Keratinocyte (primary cell): Measurements from ENCODE around the gene MME. TPM values are rescaled to one million over a fixed set of nuclear protein-coding genes. Genes with fewer than 3 reads are reported as not detected.

ENCODE experiments used
- DNase-seq: peaks from one replicate; pipeline ENCODE4 v3.0.0-alpha.2; 2011; ENCODE audit warnings: low read depth, missing footprints, low spot score
- FAIRE-seq: peaks from 2 replicates; lab custom pipeline; 2011; peaks lifted over from hg19 to GRCh38; lab: Jason Lieb, UNC
- H2AFZ ChIP-seq: 2 replicates; pipeline ENCODE4 v1.6.0; 2012; ENCODE audit warnings: low read length, control low read depth, inconsistent platforms; ENCODE audit not compliant: control insufficient read depth
- H3K27ac ChIP-seq: 2 replicates; pipeline ENCODE4 v1.5.1; 2011; ENCODE audit warnings: low read length; ENCODE audit not compliant: control insufficient read depth, insufficient read depth
- H3K27me3 ChIP-seq: 3 replicates; pipeline ENCODE4 v1.6.0; 2011; ENCODE audit warnings: low read length; ENCODE audit not compliant: control insufficient read depth, insufficient read depth; ENCODE audit errors: extremely low read depth
- H3K36me3 ChIP-seq, 2 experiments: 2 replicates in 1 of 2; 3 replicates in 1 of 2; pipeline ENCODE4 v1.5.1; 2011; ENCODE audit warnings: low read length in 2 of 2, mild to moderate bottlenecking in 1 of 2; ENCODE audit not compliant: control insufficient read depth in 2 of 2, insufficient read depth in 2 of 2; ENCODE audit errors: extremely low read depth in 1 of 2
- H3K4me1 ChIP-seq: 3 replicates; pipeline ENCODE4 v1.5.1; 2011; ENCODE audit warnings: low read length; ENCODE audit not compliant: control insufficient read depth, insufficient read depth; ENCODE audit errors: extremely low read depth
- H3K4me2 ChIP-seq: 3 replicates; pipeline ENCODE4 v1.6.0; 2011; ENCODE audit warnings: low read depth, low read length; ENCODE audit not compliant: control insufficient read depth, insufficient read depth; ENCODE audit errors: extremely low read depth
- H3K4me3 ChIP-seq, 3 experiments: fragments of 200-600 bp in 1 of 3; sonication (generic) in 1 of 3; 2 replicates in 2 of 3; 3 replicates in 1 of 3; pipeline ENCODE4 v1.5.1; 2011 to 2016; ENCODE audit warnings: low read length in 3 of 3, mild to moderate bottlenecking in 3 of 3, control low read depth in 2 of 3, inconsistent platforms in 1 of 3, low read depth in 1 of 3, mixed read lengths in 1 of 3, mixed run types in 1 of 3, moderate library complexity in 1 of 3; ENCODE audit not compliant: control insufficient read depth in 2 of 3, insufficient read depth in 2 of 3; ENCODE audit errors: extremely low read depth in 1 of 3
- H3K79me2 ChIP-seq: 2 replicates; pipeline ENCODE4 v1.6.0; 2012; ENCODE audit warnings: low read length; ENCODE audit not compliant: control insufficient read depth, insufficient read depth
- H3K9ac ChIP-seq: 3 replicates; pipeline ENCODE4 v1.6.0; 2011; ENCODE audit warnings: low read length; ENCODE audit not compliant: control insufficient read depth, insufficient read depth; ENCODE audit errors: extremely low read depth
- H3K9me1 ChIP-seq: 3 replicates; pipeline ENCODE4 v1.6.0; 2011; ENCODE audit warnings: low read length; ENCODE audit not compliant: control insufficient read depth, insufficient read depth; ENCODE audit errors: extremely low read depth
- H3K9me3 ChIP-seq: 2 replicates; pipeline ENCODE4 v1.5.1; 2012; ENCODE audit warnings: low read depth, low read length; ENCODE audit not compliant: control insufficient read depth
- H4K20me1 ChIP-seq: 3 replicates; pipeline ENCODE4 v1.6.0; 2011; ENCODE audit warnings: low read length; ENCODE audit not compliant: control insufficient read depth, insufficient read depth; ENCODE audit errors: extremely low read depth
- CTCF ChIP-seq, 3 experiments: IDR thresholded peaks in 1 of 3; conservative IDR thresholded peaks in 1 of 3; optimal IDR thresholded peaks in 1 of 3; 2 replicates in 2 of 3; 3 replicates in 1 of 3; pipeline versions ENCODE3 to v1.5.1; 2011; ENCODE audit warnings: low read length in 3 of 3, mild to moderate bottlenecking in 3 of 3, moderate library complexity in 2 of 3, control low read depth in 1 of 3, inconsistent platforms in 1 of 3; ENCODE audit not compliant: insufficient read depth in 2 of 3; ENCODE audit errors: extremely low read depth in 1 of 3
- EZH2 ChIP-seq: IDR thresholded peaks from one replicate; pipeline ENCODE4 v1.6.1; 2012; ENCODE audit warnings: inconsistent platforms, mild to moderate bottlenecking, low read length, moderate library complexity
- dilution Hi-C: fragments of 300-500 bp; cut with MboI; formaldehyde crosslinking; loops from one replicate; pipeline ENCODE4 v1.7.0; 2020; ENCODE audit warnings: low sequenced_read_pairs; ENCODE audit not compliant: extremely low pct_ligation_motif_present
- polyA plus RNA-seq, 5 experiments: library from polyadenylated mRNA; depleted of rRNA in 3 of 5; stranded (reverse) in 3 of 5; stranded (forward) in 1 of 5; unstranded in 1 of 5; fragments of >200 nt; gene quantifications; 1 replicate in 1 of 5; 2 replicates in 3 of 5; 3 replicates in 1 of 5; pipeline versions ENCODE4 v1.2.1 to v1.2.3, GENCODE V29; 2011 to 2012; ENCODE audit warnings: missing spikeins in 2 of 5, low read depth in 1 of 5, low replicate concordance in 1 of 5

Gene MME
- polyA plus RNA-seq, 1 donor (not counting 4 experiments of a cell fraction or from before 2014, with no cell fraction given): 2.0 TPM

DNA sequence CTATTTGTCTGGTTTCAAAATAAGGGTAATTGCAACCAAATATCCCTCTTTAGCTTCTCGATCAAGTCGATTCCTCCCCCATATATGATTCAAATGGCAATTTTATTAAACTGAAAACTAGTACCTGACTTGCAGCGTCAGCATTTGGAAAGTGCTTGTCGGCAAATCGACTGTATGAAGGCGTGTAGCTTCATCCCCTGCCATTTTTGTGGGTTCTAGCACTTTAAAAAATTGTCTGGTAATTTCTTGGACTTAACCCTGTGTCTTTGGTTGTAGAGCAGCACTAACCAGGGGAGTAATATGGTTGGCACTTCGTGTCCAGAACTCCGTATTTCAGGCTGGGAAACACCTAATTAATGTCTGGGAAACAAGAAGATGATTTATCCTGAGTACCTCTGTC, 573 bp downstream of the MME start:
- H3K27me3 ChIP-seq: peaks cover 30% of the 10 kb centered on the region
- H3K4me1 ChIP-seq: peaks cover 5% of the 10 kb centered on the region
- TF ChIP-seq EZH2: no peak
- no peak for TF ChIP-seq CTCF (optimal IDR thresholded peaks at IDR 0.05 in 1 of 3, IDR thresholded peaks at IDR 0.05 in 1 of 3, conservative IDR thresholded peaks at IDR 0.05 in 1 of 3; ENCODE audit: extremely low read depth in 1 of 3, insufficient read depth in 2 of 3, low read length in 3 of 3)
- dilution Hi-C loops: no loop called here
- no peaks in the 10 kb centered on the region for H3K36me3 ChIP-seq
- no peaks in the 10 kb centered on the region for H4K20me1 ChIP-seq
- no peak overlapping the region for H3K9ac ChIP-seq
- peak overlapping the region; percentile 76 for H3K4me2 ChIP-seq
- no peaks in the 10 kb centered on the region for H3K9me3 ChIP-seq
- H3K79me2 ChIP-seq: no peaks in the 10 kb centered on the region
- H2AFZ ChIP-seq: no peak overlapping the region
- H3K27ac ChIP-seq: no peak overlapping the region
- no peak for FAIRE-seq
- no peak for DNase-seq
- no peaks in the 10 kb centered on the region for H3K9me1 ChIP-seq
- peak overlapping the region in 2 of 3 experiments; percentile 67 to 71 for H3K4me3 ChIP-seq

DNA sequence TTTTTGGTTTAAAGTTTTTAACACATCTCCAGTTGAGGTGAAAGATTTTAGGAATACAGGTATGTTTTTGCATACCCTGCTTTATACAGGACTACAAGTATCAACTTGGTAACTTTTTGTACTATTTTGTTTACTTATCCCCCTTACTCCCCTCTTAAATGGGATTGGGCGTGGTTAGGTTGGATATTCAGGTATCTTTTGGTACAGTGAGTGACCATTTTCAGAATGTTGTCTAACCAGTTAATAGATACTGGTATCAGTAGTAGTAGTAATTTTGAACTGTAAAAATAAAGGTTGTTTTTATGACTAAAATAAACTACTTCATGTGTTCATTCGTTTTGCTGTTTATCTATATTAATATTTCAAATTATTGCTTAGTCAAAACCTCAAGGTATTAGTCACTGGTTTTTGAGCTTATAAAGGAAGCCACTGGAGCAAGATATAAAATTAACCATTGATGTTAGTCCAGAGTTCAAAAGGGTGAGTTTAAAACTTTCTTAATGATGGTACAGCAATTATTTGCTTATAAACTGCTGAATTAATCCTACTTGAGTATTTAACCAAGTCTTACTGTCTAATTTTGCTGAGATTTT, 3.3 kb downstream of the MME start:
- no peak for TF ChIP-seq EZH2
- no peak for TF ChIP-seq CTCF (optimal IDR thresholded peaks at IDR 0.05 in 1 of 3, IDR thresholded peaks at IDR 0.05 in 1 of 3, conservative IDR thresholded peaks at IDR 0.05 in 1 of 3; ENCODE audit: extremely low read depth in 1 of 3, insufficient read depth in 2 of 3, low read length in 3 of 3)
- no peak for DNase-seq
- H4K20me1 ChIP-seq: no peaks in the 10 kb centered on the region
- H3K4me3 ChIP-seq: no peak overlapping the region
- no peaks in the 10 kb centered on the region for H3K9me1 ChIP-seq
- H3K4me2 ChIP-seq: no peak overlapping the region
- no peak overlapping the region for H2AFZ ChIP-seq
- H3K79me2 ChIP-seq: no peaks in the 10 kb centered on the region
- no peaks in the 10 kb centered on the region for H3K9me3 ChIP-seq
- dilution Hi-C loops: no loop called here
- peaks cover 26% of the 10 kb centered on the region for H3K27me3 ChIP-seq
- FAIRE-seq: no peak
- no peak overlapping the region for H3K9ac ChIP-seq
- H3K36me3 ChIP-seq: no peaks in the 10 kb centered on the region
- H3K4me1 ChIP-seq: peaks cover 5% of the 10 kb centered on the region
- no peak overlapping the region for H3K27ac ChIP-seq
